ENCODE data around the gene BCKDK. TPM values are rescaled to one million over a fixed set of nuclear protein-coding genes. Genes with fewer than 3 reads are reported as not detected.

BCKDK gene
- total and polyA plus RNA-seq, 2 of the 13 experiments (the other 11 are each of a cell fraction or from before 2014, with no cell fraction given), result 24.9 to 42.6 TPM

- TF ChIP-seq ZBTB26 (CRISPR knock-in tag; IDR thresholded peaks at IDR 0.05; ENCODE audit: borderline replicate concordance) (no peak), ZNF768 (CRISPR knock-in tag; IDR thresholded peaks at IDR 0.05) (peak; percentile 72; the same call in 1 of the 2 replicates), TAF1 (CRISPR knock-in tag; IDR thresholded peaks at IDR 0.05) (peak; percentile 71), ZBTB21 (CRISPR knock-in tag; IDR thresholded peaks at IDR 0.05) (peak; percentile 0; the same call in 1 of the 2 replicates), ZBTB7B (CRISPR knock-in tag; IDR thresholded peaks at IDR 0.05) (peak; percentile 69), NAIF1 (CRISPR knock-in tag; IDR thresholded peaks at IDR 0.05; ENCODE audit: borderline replicate concordance) (no peak), ZSCAN12 (CRISPR knock-in tag; IDR thresholded peaks at IDR 0.05) (no peak; the same call in 1 of the 2 replicates), MXD1 (CRISPR knock-in tag; IDR thresholded peaks at IDR 0.05) (peak; percentile 90), SSRP1 (CRISPR knock-in tag; IDR thresholded peaks at IDR 0.05) (no peak), PLSCR1 (CRISPR knock-in tag; IDR thresholded peaks at IDR 0.05; ENCODE audit: borderline replicate concordance) (no peak), GATA4 (IDR thresholded peaks at IDR 0.05; ENCODE audit: borderline replicate concordance, low read depth) (0 out of 2 replicates have a peak, but pooled peaks have one; percentile 41), KLF11 (CRISPR knock-in tag; IDR thresholded peaks at IDR 0.05) (no peak), ZBTB37 (CRISPR knock-in tag; IDR thresholded peaks at IDR 0.05) (no peak), ZFP1 (CRISPR knock-in tag; IDR thresholded peaks at IDR 0.05) (no peak), ZNF646 (CRISPR knock-in tag; IDR thresholded peaks at IDR 0.05) (no peak), ZNF235 (CRISPR knock-in tag; IDR thresholded peaks at IDR 0.05; ENCODE audit: borderline replicate concordance) (peak; percentile 89; the same call in 1 of the 2 replicates), MED8 (CRISPR knock-in tag; IDR thresholded peaks at IDR 0.05; ENCODE audit: insufficient replicate concordance) (no peak), ZNF891 (CRISPR knock-in tag; IDR thresholded peaks at IDR 0.05) (peak; percentile 86)
These were observed at the start of gene BCKDK (continued) for GRCh38 chr16:31108035-31108793.
